Amniotic epithelial cell (primary cell): ENCODE measurements around the gene SPATS1.

Source experiments
- DNase-seq: peaks from one replicate; pipeline ENCODE4 v3.0.0-alpha.2; 2010; ENCODE audit warnings: low read depth

The SPATS1 gene

DNA sequence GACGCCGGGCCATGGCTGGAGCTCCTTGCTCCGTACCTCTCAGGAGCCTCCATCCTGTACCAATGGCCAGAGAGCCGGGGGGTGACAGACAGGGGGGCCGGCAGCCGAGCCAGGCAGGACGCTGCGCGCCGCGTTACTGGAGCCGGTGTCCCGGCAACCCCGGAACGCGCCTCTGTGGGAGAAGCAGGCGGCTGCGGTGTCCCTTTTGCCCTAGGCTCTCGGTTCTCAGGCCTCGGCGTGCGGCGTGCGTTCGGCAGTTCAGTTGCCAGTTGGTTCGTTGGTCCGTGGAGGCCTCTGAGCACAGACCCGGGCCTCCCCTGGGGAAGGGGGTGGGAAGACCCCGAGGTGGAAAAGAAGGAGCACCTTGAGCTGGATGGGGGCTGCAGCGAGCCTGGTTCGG lies at the start of gene SPATS1:
SPATS1 (plus strand) TSS at position 162 of the 400 bp plus-strand sequence. CDS start 446 bp downstream, outside the sequence.
- DNase-seq = no peak

- DNase-seq = no peak
These were observed 49.6 kb upstream of the SPATS1 start for GRCh38 chr6:44292661-44293365.

DNA sequence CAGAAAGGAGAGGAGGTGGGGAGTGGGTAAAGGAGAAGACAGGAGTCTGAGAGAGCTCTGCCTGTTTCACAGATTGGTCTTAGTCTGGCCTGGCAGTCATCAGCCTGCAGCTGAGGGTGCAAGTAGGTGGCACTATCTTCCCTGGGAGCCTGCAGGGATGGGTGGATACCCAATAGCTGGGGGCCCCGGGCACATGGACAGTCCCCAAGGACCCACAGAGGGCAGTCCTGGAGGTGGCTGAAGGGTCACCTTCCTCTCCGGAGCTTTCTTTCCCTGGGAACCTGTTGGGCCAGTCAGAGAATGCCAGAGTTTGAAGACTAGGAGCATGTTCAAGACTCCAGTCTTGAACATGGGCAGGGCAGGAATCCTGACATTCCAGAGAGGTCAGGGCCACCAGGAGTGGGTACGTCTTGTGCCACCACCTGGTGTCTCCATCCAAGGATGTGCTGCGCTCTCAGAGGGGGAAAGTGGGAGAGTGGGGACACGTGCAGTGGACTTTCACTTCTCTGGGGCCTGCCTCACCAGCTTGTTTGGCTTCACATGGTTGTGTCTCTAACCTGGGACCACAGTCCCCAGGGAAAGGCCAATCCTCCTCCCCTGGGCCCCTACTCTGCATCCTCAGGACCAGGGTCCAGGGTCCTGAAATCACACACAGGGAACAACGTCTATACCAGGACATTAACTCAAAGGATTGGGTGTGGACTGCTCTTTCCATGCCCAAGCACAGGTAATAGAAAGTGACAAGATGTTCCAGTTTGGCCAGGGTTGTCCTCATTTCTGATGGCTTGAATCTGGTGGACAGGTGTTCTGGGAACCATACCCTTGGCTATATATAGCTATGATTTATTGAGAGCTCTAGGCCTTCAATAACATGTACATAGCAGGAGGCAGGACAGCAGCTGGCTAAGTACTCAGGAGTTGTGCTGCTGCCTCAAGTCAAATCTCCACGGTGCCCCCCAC lies 47.3 kb upstream of the SPATS1 start:
- no peak for DNase-seq

DNA sequence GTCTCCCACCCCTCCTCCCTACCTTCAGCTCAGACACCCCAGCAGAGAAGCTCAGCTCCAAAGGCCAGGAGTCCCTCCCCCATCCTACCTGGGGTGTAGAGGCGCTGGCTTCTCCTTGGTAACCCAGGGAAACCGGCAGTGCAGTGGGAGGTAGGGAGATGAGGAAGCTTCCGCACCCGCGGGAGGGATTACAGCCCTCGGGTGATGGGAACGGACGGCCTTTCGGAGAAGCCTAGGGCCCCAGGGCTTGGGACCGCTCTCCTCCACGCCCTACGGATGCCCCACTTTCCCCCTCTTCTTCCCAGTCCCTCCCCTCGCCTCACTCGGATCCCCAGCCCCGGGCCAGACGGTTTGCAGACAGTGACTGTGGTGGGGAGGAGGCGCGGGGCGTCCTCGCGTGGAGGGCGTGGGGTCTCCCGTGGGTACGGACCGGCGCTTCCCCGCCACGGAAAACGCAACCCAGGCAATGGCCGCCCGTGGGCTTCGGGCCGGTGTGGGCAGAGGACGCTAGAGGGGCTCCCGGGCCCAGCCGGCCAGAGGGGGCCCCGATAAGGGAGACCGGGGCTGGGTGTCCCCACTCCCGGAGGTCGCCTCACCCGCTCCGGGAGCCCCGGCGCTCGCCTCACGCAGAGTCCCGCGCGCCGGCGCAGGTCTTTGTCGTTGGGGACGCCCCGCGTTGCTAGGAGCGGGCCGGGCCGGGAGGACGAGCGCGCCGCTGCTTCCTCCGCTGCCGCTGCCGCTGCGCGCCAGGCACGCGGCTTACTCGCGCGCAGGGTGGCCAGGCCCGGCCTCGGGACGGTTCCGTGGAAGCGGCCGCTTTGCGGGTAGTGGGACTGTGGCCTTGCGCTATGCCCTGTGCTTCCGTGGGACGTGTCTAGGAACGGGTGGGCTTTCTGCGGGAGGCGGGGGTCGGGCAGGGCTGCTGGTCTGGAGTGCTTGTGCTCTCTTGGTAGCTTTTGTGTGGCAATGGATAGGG lies 45.1 kb upstream of the SPATS1 start:
- DNase-seq = no peak

- no peak for DNase-seq
These were observed 44.2 kb upstream of the SPATS1 start for GRCh38 chr6:44298055-44298803.

DNA sequence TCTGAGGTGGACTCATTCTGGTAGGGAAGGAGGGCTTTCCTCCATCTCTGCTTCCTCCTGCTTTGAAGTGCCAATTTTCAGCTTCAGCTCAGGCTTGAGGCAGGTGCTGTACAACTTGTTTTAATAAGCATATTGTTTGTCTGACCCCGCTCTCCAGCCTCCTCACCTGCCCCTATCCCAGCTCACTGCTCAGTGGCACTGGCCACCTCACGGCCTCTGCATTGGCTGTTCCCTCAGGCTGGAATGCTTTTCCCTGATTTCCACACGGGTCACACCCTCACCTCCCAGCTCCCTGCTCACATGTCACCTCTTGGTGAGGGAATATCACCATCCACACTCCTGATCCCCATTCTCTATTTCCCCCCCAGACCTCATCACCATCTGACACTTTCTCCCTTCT lies 43.6 kb upstream of the SPATS1 start:
- no peak for DNase-seq

DNA sequence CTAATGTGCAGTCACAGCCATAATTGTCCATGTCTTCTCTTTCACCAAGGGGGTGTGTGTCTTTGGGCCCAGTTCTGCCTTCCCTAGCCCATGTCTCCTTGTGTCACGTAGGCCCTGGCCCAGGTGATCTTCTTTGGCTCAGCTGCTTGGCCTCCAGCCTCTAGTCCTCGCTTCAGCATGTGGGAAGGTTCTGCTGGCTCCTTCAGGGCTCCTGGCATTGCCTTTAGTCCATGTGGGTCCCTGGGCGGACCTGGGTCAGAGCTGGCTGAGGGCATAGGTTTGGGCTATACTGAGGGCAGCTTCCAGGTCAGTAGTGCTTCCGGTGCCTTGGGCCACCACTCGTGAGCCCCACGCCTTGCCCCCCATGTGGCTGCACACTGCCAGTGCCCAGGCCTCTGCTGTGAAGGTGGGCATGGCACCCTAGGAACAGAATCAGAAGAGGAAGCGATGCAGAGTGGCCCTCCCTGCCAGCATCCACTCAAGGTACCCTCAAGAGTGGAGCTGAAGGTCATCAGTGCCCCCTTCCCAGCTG lies 42.1 kb upstream of the SPATS1 start:
- DNase-seq = no peak

DNA sequence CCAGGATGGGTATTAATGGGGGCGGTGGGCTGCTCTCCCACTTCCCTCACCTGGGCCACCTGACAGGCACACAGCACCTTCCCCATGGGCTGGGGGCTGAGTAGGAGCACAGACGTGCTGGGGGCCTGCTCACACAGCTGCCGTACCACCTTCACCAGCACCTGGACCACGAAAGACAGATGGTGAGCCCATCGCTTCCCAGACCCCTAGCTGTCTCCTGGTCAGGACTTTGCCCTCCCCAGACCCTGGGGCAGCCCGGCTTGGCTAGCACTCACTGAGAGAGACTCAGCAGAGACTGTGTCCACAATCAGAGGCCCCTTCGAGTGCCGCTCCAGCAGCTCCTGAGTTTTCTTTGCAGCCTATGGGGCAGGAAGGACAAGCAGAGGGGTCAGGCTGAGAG lies 41.3 kb upstream of the SPATS1 start:
- no peak for DNase-seq

DNA sequence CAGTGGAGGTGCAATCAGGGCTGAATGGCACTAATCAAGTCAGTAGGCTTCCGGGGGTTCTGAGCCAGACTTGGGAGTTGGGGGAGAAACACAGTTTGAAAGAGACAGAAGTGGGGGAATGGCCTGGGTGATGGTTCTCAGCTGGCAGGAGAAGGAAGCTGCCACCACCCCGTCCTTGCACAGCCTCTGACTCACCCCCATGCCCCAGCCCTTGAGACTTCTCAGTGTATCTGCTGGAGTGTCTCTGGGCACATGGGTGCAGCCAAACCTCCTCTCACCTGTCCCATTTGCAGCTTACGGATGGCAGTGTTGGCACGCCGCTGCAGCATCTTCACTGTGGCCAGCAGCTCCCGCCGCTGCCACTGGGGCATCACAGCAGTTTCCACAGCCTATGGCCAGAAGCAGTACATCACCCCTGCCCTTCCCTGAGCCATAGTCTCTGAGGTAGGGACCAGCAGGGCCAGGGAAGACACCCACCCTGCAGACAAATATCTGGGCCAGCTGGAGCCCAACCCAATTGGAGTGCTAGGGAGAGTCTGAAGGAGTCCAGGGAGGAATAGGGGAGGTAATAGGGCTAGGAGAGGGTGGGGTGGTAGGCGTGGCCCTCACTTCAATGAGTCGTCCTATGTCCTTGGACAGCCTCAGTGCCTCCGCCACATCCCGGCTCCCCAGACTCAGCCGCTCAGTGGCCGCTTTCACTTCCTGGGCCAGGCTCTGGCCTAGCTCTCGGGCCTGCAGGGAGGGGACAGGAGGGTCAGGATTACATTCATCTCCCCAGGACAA lies 40.5 kb upstream of the SPATS1 start:
- no peak for DNase-seq

GRCh38 chr6:44302856-44303255 lies 39.6 kb upstream of the SPATS1 start:
- no peak for DNase-seq

- no peak for DNase-seq
These were observed 38.6 kb upstream of the SPATS1 start for GRCh38 chr6:44303842-44304241.

DNA sequence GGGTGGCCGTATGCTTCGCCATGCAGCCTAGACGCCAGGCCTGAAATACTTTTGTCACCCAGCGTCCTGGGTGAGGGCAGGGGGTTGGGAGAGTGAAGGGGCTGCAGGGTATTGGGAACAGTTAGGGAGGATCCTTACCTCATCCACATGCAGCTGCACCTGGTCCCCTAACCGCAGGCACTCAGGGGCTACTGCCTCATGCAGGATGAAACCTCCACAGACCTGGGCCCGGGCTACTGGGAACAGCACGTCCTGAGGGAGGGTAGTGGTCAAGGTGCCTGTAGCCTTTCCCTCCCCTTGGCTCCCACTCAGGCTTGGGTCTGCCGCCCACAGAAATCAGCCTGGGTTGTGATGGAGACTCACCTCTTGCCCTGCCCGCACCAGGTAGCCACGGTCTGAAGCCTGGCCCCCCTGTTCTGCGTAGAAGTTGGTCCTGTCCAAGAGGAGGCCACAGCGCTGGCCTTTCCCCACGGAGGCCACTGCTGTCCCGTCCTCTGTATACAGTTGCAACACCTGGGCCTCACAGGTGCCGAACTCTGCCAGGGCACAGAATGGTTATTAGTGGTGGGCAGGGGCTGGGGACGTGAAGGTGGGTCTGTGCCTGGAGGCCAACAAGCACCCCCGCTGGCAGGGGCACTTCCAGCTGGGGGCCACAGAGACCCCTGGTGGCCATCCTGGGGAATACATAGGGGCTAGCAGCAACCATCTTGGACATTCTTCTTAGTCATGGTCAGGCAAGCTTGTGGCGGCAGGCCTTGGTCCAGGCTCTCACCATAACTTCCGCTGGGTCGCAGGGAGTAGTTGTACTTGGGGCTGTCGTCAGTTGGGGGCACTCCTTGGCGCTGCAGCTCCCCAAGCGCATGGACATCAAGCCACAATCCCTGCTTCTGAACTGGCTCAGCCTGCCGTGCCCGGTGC lies 37.9 kb upstream of the SPATS1 start:
- peak; percentile 52 for DNase-seq

DNA sequence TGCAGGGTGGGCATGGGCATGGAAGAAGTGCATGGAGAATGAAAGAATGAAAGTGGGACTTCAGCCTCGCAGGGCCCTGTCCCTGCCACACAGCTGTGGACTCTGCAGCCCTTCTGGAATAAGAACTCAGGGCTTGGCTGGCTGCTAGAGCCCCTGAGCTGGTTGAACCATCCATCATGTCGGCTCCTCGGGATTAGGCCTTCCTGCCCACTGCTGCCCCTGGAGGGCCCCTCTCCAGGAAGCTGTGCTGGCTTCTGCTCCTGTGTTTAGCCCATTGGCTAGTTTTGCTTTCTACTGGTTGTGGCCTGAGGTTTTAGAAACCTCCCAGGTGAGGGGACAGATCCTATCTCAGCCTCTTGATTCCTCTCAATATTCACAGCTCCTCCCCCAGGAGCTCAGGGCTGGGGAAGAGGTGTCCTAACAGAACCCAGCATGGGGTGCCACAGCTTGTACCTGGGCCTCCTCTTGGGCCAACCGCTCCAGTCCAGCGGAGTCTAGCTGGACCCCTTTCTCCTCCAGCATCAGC lies 37.2 kb upstream of the SPATS1 start:
- DNase-seq = no peak

GRCh38 chr6:44306710-44307109 lies 35.7 kb upstream of the SPATS1 start:
- no peak for DNase-seq

DNA sequence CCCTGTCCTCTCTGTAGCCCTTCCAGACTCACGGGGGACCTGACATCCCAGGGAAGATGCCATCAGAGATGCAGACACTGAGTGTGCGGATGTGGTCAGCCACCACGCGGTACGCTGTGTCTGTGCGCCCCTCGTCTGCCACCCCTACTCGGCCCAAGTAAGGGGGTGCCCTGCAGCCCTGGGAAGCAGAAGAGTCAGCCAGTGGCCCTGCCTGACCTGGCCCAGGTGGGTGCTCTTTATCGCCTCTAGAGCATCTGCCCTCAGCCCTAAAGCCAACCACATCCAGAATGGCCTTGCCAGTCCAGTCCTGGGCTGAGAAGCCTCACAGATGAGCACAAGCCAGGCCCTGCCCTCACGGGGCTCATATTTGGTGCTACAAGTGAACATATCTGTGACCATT lies 35.2 kb upstream of the SPATS1 start:
- no peak for DNase-seq

DNA sequence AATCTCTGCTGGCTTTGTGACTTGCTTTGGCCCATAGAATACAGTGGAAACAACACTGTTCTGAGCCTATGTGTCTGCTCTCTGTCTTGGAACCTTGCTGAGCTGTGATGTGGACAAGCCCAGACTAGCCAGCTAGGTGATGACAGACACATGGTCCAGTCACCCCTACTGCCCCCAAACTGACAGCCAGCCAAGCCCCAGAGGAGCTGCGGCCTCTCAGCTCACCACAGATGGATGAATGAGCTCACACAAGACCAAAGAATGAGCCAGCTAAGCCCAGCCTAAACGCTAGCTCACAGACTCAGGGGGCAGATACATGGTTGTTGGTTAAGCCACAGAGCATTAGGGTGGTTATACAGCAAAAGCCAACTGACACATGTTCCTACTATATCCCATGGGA lies 33.4 kb upstream of the SPATS1 start:
- peak; percentile 3 for DNase-seq

GRCh38 chr6:44309631-44310030 lies 32.8 kb upstream of the SPATS1 start:
- no peak for DNase-seq

DNA sequence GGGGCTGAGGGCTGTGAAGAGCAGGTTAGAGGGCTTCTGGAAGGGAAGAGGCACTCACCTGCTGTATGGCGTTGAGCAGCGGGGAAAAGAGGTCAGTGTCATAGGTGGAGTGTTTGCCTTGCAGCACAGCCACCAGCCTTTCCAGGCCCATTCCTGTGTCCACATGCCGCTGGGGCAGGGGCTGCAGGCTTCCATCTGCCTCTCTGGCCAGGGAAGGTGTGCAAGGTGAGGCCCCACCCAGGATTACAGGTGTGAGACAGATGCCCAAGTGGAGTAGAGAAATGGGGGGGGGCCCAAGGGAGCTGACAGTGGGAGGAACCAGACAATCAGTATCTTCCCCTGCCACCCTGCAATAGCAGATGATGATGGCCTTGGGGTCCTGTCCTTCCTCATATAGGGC lies 32.2 kb upstream of the SPATS1 start:
- DNase-seq = no peak

- DNase-seq = no peak
These were observed 31.1 kb upstream of the SPATS1 start for GRCh38 chr6:44311304-44311703.
